HepG2 (cell line): ENCODE data around the gene PIGZ. TPM values are rescaled to one million over a fixed set of nuclear protein-coding genes. Genes with fewer than 3 reads are reported as not detected.

Experiments used
- ARID2 ChIP-seq: sonication (generic); formaldehyde crosslinking; IDR thresholded peaks from 2 replicates; pipeline ENCODE4 v1.8.1; 2022; ENCODE audit warnings: mild to moderate bottlenecking, missing genetic modification reagents, borderline replicate concordance
- CENPT ChIP-seq: sonication (generic); formaldehyde crosslinking; IDR thresholded peaks from 2 replicates; pipeline ENCODE4 v1.8.0; 2022; ENCODE audit warnings: low read depth, mild to moderate bottlenecking, moderate library complexity, missing genetic modification reagents
- FOXA1 ChIP-seq, 2 experiments: fragments of 450-650 bp in 1 of 2; sonication (generic) in 1 of 2; formaldehyde crosslinking in 1 of 2; IDR thresholded peaks; 2 replicates each; pipeline versions ENCODE4 v1.4.0 to v1.6.1; 2016 to 2020; ENCODE audit warnings: missing genetic modification reagents in 1 of 2
- GPN1 ChIP-seq: sonication (generic); formaldehyde crosslinking; IDR thresholded peaks from 2 replicates; pipeline ENCODE4 v1.5.1; 2020; ENCODE audit warnings: missing genetic modification reagents, borderline replicate concordance
- IKZF4 ChIP-seq: sonication (generic); formaldehyde crosslinking; IDR thresholded peaks from 2 replicates; pipeline ENCODE4 v1.5.1; 2020; ENCODE audit warnings: borderline replicate concordance, mild to moderate bottlenecking, low read depth, missing genetic modification reagents; ENCODE audit errors: not compliant biosample characterization
- KAT8 ChIP-seq: IDR thresholded peaks from 2 replicates; pipeline ENCODE4 v1.6.1; 2016; ENCODE audit warnings: missing genetic modification reagents, missing compliant biosample characterization
- KDM1A ChIP-seq: IDR thresholded peaks from 2 replicates; pipeline ENCODE4 v1.6.1; 2016; ENCODE audit warnings: missing compliant biosample characterization
- KLF11 ChIP-seq: IDR thresholded peaks from 2 replicates; pipeline ENCODE4 v1.6.1; 2016; ENCODE audit warnings: missing compliant biosample characterization
- MAZ ChIP-seq, 2 experiments: sonication (generic) in 1 of 2; formaldehyde crosslinking in 1 of 2; IDR thresholded peaks; 2 replicates each; pipeline versions ENCODE4 v1.5.0 to v1.6.1; 2012 to 2020; ENCODE audit warnings: low read depth in 2 of 2, mild to moderate bottlenecking in 2 of 2, borderline replicate concordance in 1 of 2, improper control_type of control experiment in 1 of 2, low read length in 1 of 2, missing genetic modification reagents in 1 of 2, moderate library complexity in 1 of 2
- NFYB ChIP-seq: sonication (generic); formaldehyde crosslinking; IDR thresholded peaks from 2 replicates; pipeline ENCODE4 v1.4.0; 2020; ENCODE audit warnings: missing genetic modification reagents
- NFYC ChIP-seq: IDR thresholded peaks from 2 replicates; pipeline ENCODE4 v1.6.1; 2016; ENCODE audit warnings: missing genetic modification reagents, missing compliant biosample characterization
- PITX1 ChIP-seq: sonication (generic); formaldehyde crosslinking; IDR thresholded peaks from 2 replicates; pipeline ENCODE4 v1.5.1; 2020; ENCODE audit warnings: mild to moderate bottlenecking, missing genetic modification reagents
- RARG ChIP-seq: sonication (generic); formaldehyde crosslinking; IDR thresholded peaks from 2 replicates; pipeline ENCODE4 v1.4.0; 2020; ENCODE audit warnings: low read depth, mild to moderate bottlenecking, missing genetic modification reagents
- SAFB2 ChIP-seq: sonication (generic); formaldehyde crosslinking; IDR thresholded peaks from 2 replicates; pipeline ENCODE4 v1.5.1; 2020; ENCODE audit warnings: missing genetic modification reagents, low read depth, mild to moderate bottlenecking, borderline replicate concordance
- SRY ChIP-seq: sonication (generic); formaldehyde crosslinking; IDR thresholded peaks from 2 replicates; pipeline ENCODE4 v1.8.0; 2022; ENCODE audit warnings: mild to moderate bottlenecking, missing genetic modification reagents
- STAT6 ChIP-seq: sonication (generic); formaldehyde crosslinking; IDR thresholded peaks from 2 replicates; pipeline ENCODE4 v1.4.0; 2020; ENCODE audit warnings: missing genetic modification reagents, mild to moderate bottlenecking, borderline replicate concordance
- TCF7 ChIP-seq: sonication (generic); IDR thresholded peaks from 2 replicates; pipeline ENCODE4 v1.6.1; 2016; ENCODE audit warnings: antibody characterized with exemption, low read depth
- TEAD3 ChIP-seq: optimal IDR thresholded peaks from 2 replicates; pipeline ENCODE3; 2016; ENCODE audit warnings: borderline replicate concordance
- ZFP62 ChIP-seq: sonication (generic); formaldehyde crosslinking; IDR thresholded peaks from 2 replicates; pipeline ENCODE4 v1.4.0; 2020; ENCODE audit warnings: missing genetic modification reagents
- ZNF136 ChIP-seq: sonication (generic); formaldehyde crosslinking; IDR thresholded peaks from 2 replicates; pipeline ENCODE4 v1.8.1; 2022; ENCODE audit warnings: low read depth, mild to moderate bottlenecking, moderate library complexity, missing genetic modification reagents
- ZNF251 ChIP-seq: sonication (generic); formaldehyde crosslinking; IDR thresholded peaks from 2 replicates; pipeline ENCODE4 v1.9.0; 2021; ENCODE audit warnings: mild to moderate bottlenecking, missing genetic modification reagents
- polyA plus RNA-seq, 8 experiments: library from polyadenylated mRNA; depleted of rRNA in 3 of 8; stranded (reverse) in 7 of 8; unstranded in 1 of 8; fragments of >200 nt; fragmentation: Illumina TruSeq in 4 of 8; extraction: Trizol in 4 of 8; gene quantifications; 2 replicates each; pipeline versions ENCODE4 v1.2.1 to v1.2.3, GENCODE V29; 2011 to 2016; ENCODE audit warnings: low read depth in 4 of 8, missing spikeins in 1 of 8, mixed read lengths in 1 of 8; ENCODE audit not compliant: insufficient read depth in 1 of 8
- total RNA-seq, 5 experiments: library from RNA; depleted of rRNA; stranded (reverse); fragments of >200 nt; fragmentation: Illumina TruSeq; extraction: Trizol; gene quantifications; 2 replicates each; pipeline ENCODE4 v1.2.3, GENCODE V29; 2016; ENCODE audit warnings: low read depth in 1 of 5

The PIGZ gene
- total and polyA plus RNA-seq, 2 of the 13 experiments (the other 11 are each of a cell fraction or from before 2014, with no cell fraction given), result 4.7 to 60.5 TPM

GRCh38 chr3:196942226-196942914 is 26.3 kb downstream of the PIGZ start, which contains the start of gene NCBP2 (continued):
- TF ChIP-seq MAZ (IDR thresholded peaks at IDR 0.05; ENCODE audit: borderline replicate concordance, low read depth, low read length) (0 out of 2 replicates have a peak, but pooled peaks have one; percentile 45), MAZ (CRISPR knock-in tag; IDR thresholded peaks at IDR 0.05; ENCODE audit: low read depth) (peak; percentile 85), SAFB2 (CRISPR knock-in tag) (peak; percentile 87; the same call in 1 of the 2 replicates), IKZF4 (CRISPR knock-in tag) (no peak), ARID2 (peak; percentile 93; the same call in 1 of the 2 replicates), ZNF136 (CRISPR knock-in tag) (peak; percentile 93), GPN1 (CRISPR knock-in tag) (no peak; the same call in 1 of the 2 replicates), KAT8 (CRISPR knock-in tag) (peak; percentile 99), TCF7 (no peak), CENPT (CRISPR knock-in tag) (no peak), FOXA1 (IDR thresholded peaks at IDR 0.05) (no peak), FOXA1 (CRISPR knock-in tag; IDR thresholded peaks at IDR 0.05) (0 out of 2 replicates have a peak, but pooled peaks have one; percentile 20), ZNF251 (CRISPR knock-in tag) (no peak), STAT6 (CRISPR knock-in tag) (0 out of 2 replicates have a peak, but pooled peaks have one; percentile 48), NFYC (CRISPR knock-in tag) (peak; percentile 95), TEAD3 (CRISPR knock-in tag) (peak; percentile 90), NFYB (CRISPR knock-in tag) (peak; percentile 97), KLF11 (CRISPR knock-in tag) (peak; percentile 95; the same call in 1 of the 2 replicates), PITX1 (peak; percentile 77), SRY (peak; percentile 53), KDM1A (CRISPR knock-in tag) (no peak), RARG (CRISPR knock-in tag) (no peak), ZFP62 (CRISPR knock-in tag) (0 out of 2 replicates have a peak, but pooled peaks have one; percentile 26)
